Skeletal muscle satellite cell (primary cell): Measurements from ENCODE around the gene ENTHD1.
"Not testable (repeated sequence)": the region's sequence is repeated elsewhere in the genome, so short reads cannot be mapped to it uniquely, and the experiment has no call there.

Source experiments
- H3K27me3 ChIP-seq: 2 replicates; pipeline ENCODE4 v1.7.0; 2013; ENCODE audit warnings: low read length; ENCODE audit not compliant: control insufficient read depth, insufficient read depth
- H3K36me3 ChIP-seq: 2 replicates; pipeline ENCODE4 v1.7.0; 2013; ENCODE audit warnings: mild to moderate bottlenecking, control low read depth, low read length; ENCODE audit not compliant: insufficient read depth
- H3K4me1 ChIP-seq: 2 replicates; pipeline ENCODE4 v1.7.0; 2013; ENCODE audit warnings: low read length; ENCODE audit not compliant: control insufficient read depth, insufficient read depth
- H3K4me2 ChIP-seq: 2 replicates; pipeline ENCODE4 v1.7.0; 2013; ENCODE audit warnings: mild to moderate bottlenecking, low read length
- H3K4me3 ChIP-seq: 2 replicates; pipeline ENCODE4 v1.7.0; 2013; ENCODE audit warnings: low read length
- H3K9ac ChIP-seq: 2 replicates; pipeline ENCODE4 v1.7.0; 2013; ENCODE audit warnings: mild to moderate bottlenecking, low read depth, low read length, moderate library complexity
- H3K9me3 ChIP-seq: replicated peaks from 2 replicates; pipeline ENCODE4 v1.7.0; 2013; ENCODE audit warnings: mild to moderate bottlenecking, control low read depth, low read length

ENTHD1 gene

GRCh38 chr22:39896313-39896996 lies 2.9 kb upstream of the ENTHD1 start:
- Histone ChIP-seq H3K4me1 (no peaks in the 10 kb centered on the region), H3K4me2 (no peak overlapping the region)

GRCh38 chr22:39895682-39896081 lies 2.1 kb upstream of the ENTHD1 start:
- Histone ChIP-seq H3K4me3 (no peak overlapping the region), H3K27me3 (peaks cover 62% of the 10 kb centered on the region), H3K9ac (no peak overlapping the region), H3K4me2 (no peak overlapping the region), H3K9me3 (no peaks in the 10 kb centered on the region), H3K4me1 (no peaks in the 10 kb centered on the region), H3K36me3 (no peaks in the 10 kb centered on the region)

More at GRCh38 chr22:39896313-39896996, 2.9 kb upstream of the ENTHD1 start:
- H3K36me3 ChIP-seq: no peaks in the 10 kb centered on the region
- no peaks in the 10 kb centered on the region for H3K9me3 ChIP-seq
- H3K9ac ChIP-seq: no peak overlapping the region
- no peak overlapping the region for H3K4me3 ChIP-seq
- peaks cover 70% of the 10 kb centered on the region for H3K27me3 ChIP-seq

DNA sequence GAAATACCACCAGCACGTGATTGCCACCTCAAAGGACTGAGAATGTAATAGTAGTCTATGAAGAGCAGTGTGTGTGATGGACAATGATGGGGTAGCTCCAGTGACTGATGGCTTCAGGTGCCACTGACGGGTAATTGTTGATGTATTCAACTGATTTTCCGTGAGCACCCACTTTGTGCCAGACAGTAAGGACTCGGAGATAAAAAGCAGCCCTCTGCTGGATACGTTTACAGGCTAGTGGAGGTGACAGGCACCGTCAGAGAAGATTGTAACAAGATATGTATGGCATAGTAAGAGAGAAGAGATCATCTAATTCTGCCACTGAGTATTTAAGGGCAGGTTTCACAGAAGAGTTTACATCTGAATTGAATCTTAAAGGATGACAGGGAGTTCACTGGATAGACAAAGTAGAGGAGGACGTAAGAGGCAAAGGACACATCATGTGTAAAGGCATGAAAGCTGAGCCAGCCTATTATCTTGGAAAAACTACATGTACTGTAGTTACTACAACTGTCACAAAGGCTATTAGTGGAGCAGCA lies 1.1 kb upstream of the ENTHD1 start:
- no peak overlapping the region for H3K9ac ChIP-seq
- H3K27me3 ChIP-seq: peaks cover 53% of the 10 kb centered on the region
- no peak overlapping the region for H3K4me2 ChIP-seq
- no peaks in the 10 kb centered on the region for H3K9me3 ChIP-seq
- H3K4me3 ChIP-seq: no peak overlapping the region
- no peaks in the 10 kb centered on the region for H3K4me1 ChIP-seq
- H3K36me3 ChIP-seq: no peaks in the 10 kb centered on the region

DNA sequence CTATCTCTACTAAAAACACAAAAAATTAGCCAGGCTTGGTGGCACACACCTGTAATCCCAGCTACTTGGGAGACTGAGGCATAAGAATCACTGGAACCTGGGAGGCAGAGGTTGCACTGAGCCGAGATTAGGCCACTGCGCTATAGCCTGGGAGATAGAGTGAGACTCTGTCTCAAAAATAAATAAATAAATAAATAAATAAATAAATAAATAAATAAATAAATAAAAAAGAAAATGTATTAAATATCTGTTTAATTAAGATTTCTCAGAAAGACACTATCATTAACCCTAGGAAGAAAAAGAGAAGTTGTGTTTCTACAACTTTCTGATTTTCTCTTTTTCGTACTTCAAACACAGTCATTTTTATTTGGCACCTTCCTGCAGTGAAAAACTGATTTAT lies 3.6 kb downstream of the ENTHD1 start:
- H3K36me3 ChIP-seq, H3K9me3 ChIP-seq, H3K4me3 ChIP-seq, H3K4me2 ChIP-seq, H3K4me1 ChIP-seq, H3K9ac ChIP-seq: not testable (repeated sequence)
- peaks cover 50% of the 10 kb centered on the region for H3K27me3 ChIP-seq

GRCh38 chr22:39883057-39883456 lies 10.5 kb downstream of the ENTHD1 start:
- Histone ChIP-seq H3K9me3 (no peaks in the 10 kb centered on the region), H3K4me2 (no peak overlapping the region), H3K4me3 (no peak overlapping the region), H3K27me3 (peaks cover 58% of the 10 kb centered on the region), H3K36me3 (no peaks in the 10 kb centered on the region), H3K4me1 (no peaks in the 10 kb centered on the region), H3K9ac (no peak overlapping the region)

GRCh38 chr22:39880722-39881121 lies 12.8 kb downstream of the ENTHD1 start:
- Histone ChIP-seq H3K9ac (no peak overlapping the region), H3K4me2 (no peak overlapping the region), H3K27me3 (peaks cover 57% of the 10 kb centered on the region), H3K9me3 (no peaks in the 10 kb centered on the region), H3K4me1 (no peaks in the 10 kb centered on the region), H3K4me3 (no peak overlapping the region), H3K36me3 (no peaks in the 10 kb centered on the region)

DNA sequence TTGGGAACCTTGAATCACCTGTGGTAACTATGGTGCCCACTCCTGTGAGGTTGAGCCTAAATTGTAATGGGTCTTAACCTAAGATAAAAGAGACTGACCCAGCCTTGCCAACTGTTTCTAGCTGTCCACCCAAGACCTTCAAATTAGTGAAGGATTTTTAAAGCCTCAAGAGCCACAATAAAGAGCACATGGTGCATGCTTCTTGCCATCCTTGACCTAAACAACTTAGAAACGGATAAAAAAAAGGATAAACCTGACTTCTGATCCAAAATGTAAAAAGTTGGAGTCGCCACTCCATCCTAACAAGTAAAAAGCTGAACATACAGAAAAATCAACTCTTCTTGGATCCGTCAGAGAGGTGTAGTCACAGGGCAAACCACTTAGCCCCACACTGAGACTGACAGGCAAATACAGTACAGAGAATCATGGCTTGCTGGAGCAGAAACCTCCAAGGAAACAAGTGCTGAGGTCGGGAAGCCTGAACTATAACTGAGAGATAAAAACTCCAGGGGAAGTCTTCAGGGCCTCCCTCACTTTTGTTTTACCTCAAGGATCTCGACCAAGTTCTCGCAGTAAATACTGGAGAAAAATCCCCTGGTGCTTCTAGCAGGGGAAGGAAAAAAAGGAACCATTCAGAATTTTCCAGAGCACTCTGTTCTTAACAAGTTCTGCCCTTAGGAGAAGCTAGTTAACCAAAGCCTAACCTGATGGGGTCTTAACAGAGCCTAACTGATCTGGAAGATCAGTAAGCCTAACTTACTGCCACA lies 16.3 kb downstream of the ENTHD1 start:
- no peak overlapping the region for H3K9ac ChIP-seq
- no peak overlapping the region for H3K4me3 ChIP-seq
- no peaks in the 10 kb centered on the region for H3K36me3 ChIP-seq
- peaks cover 46% of the 10 kb centered on the region for H3K27me3 ChIP-seq
- no peaks in the 10 kb centered on the region for H3K4me1 ChIP-seq
- no peak overlapping the region for H3K4me2 ChIP-seq
- no peaks in the 10 kb centered on the region for H3K9me3 ChIP-seq

GRCh38 chr22:39875176-39875885 lies 18.2 kb downstream of the ENTHD1 start:
- not testable (repeated sequence) for H3K4me3 ChIP-seq, H3K9me3 ChIP-seq, H3K4me1 ChIP-seq, H3K36me3 ChIP-seq, H3K4me2 ChIP-seq
- Histone ChIP-seq H3K9ac (peak overlapping the region; percentile 41), H3K27me3 (peaks cover 37% of the 10 kb centered on the region)

GRCh38 chr22:39873965-39874364 lies 19.6 kb downstream of the ENTHD1 start:
- Histone ChIP-seq H3K36me3 (no peaks in the 10 kb centered on the region), H3K27me3 (peaks cover 31% of the 10 kb centered on the region), H3K9me3 (no peaks in the 10 kb centered on the region), H3K9ac (no peak overlapping the region), H3K4me1 (no peaks in the 10 kb centered on the region), H3K4me3 (no peak overlapping the region), H3K4me2 (no peak overlapping the region)

DNA sequence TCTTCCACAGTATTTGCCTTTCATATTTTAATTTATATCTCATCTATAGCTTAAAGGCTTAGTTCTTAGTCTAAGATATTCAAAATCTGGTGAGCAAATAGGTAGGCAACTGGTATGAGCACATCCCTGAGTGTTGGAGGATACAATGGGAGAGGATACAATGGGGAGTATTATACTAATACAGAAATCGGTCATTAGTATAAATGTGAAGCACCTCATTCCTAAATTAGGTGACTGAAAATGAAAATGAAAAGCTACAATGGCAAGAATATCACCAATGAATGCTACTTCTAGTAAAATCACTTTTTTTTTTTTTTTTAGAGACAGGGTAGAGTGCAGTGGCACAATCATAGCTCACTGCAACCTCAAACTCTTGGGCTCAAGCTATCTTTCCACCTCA lies 21.0 kb downstream of the ENTHD1 start:
- Histone ChIP-seq H3K9ac (no peak overlapping the region), H3K27me3 (peaks cover 30% of the 10 kb centered on the region), H3K4me3 (no peak overlapping the region), H3K9me3 (no peaks in the 10 kb centered on the region), H3K4me1 (no peaks in the 10 kb centered on the region), H3K36me3 (no peaks in the 10 kb centered on the region), H3K4me2 (no peak overlapping the region)

- Histone ChIP-seq H3K4me2 (no peak overlapping the region), H3K27me3 (peaks cover 29% of the 10 kb centered on the region), H3K9me3 (no peaks in the 10 kb centered on the region), H3K4me3 (no peak overlapping the region), H3K4me1 (no peaks in the 10 kb centered on the region), H3K36me3 (no peaks in the 10 kb centered on the region), H3K9ac (no peak overlapping the region)
Measured at GRCh38 chr22:39871008-39871798, 22.4 kb downstream of the ENTHD1 start.
